NT2/D1 (cell line): ENCODE results near the gene MAST1.

Experiments
- SUZ12 ChIP-seq: IDR thresholded peaks from 2 replicates; pipeline ENCODE4 v1.6.1; 2011; ENCODE audit not compliant: insufficient read length, insufficient read depth; ENCODE audit errors: extremely low read depth
- YY1 ChIP-seq: IDR thresholded peaks from 2 replicates; pipeline ENCODE4 v1.6.1; 2011; ENCODE audit not compliant: insufficient read length, insufficient read depth
- ZNF274 ChIP-seq: IDR thresholded peaks from 2 replicates; pipeline ENCODE4 v1.6.1; 2011; ENCODE audit warnings: mild to moderate bottlenecking, low read depth, low read length

- no peak for TF ChIP-seq SUZ12
- no peak for TF ChIP-seq ZNF274
- TF ChIP-seq YY1: no peak
These were observed 68.9 kb downstream of the MAST1 start for GRCh38 chr19:12907166-12907565.
